ENCODE results near the gene STMN3. TPM values are rescaled to one million over a fixed set of nuclear protein-coding genes. Genes with fewer than 3 reads are reported as not detected.

STMN3 gene
- total and polyA plus RNA-seq, 2 of the 8 experiments (the other 6 are each of a cell fraction or from before 2014, with no cell fraction given) = 51.5 to 63.1 TPM

GRCh38 chr20:63665708-63666107 lies 12.5 kb upstream of the STMN3 start (continued):
- TF ChIP-seq, protein P1, sequence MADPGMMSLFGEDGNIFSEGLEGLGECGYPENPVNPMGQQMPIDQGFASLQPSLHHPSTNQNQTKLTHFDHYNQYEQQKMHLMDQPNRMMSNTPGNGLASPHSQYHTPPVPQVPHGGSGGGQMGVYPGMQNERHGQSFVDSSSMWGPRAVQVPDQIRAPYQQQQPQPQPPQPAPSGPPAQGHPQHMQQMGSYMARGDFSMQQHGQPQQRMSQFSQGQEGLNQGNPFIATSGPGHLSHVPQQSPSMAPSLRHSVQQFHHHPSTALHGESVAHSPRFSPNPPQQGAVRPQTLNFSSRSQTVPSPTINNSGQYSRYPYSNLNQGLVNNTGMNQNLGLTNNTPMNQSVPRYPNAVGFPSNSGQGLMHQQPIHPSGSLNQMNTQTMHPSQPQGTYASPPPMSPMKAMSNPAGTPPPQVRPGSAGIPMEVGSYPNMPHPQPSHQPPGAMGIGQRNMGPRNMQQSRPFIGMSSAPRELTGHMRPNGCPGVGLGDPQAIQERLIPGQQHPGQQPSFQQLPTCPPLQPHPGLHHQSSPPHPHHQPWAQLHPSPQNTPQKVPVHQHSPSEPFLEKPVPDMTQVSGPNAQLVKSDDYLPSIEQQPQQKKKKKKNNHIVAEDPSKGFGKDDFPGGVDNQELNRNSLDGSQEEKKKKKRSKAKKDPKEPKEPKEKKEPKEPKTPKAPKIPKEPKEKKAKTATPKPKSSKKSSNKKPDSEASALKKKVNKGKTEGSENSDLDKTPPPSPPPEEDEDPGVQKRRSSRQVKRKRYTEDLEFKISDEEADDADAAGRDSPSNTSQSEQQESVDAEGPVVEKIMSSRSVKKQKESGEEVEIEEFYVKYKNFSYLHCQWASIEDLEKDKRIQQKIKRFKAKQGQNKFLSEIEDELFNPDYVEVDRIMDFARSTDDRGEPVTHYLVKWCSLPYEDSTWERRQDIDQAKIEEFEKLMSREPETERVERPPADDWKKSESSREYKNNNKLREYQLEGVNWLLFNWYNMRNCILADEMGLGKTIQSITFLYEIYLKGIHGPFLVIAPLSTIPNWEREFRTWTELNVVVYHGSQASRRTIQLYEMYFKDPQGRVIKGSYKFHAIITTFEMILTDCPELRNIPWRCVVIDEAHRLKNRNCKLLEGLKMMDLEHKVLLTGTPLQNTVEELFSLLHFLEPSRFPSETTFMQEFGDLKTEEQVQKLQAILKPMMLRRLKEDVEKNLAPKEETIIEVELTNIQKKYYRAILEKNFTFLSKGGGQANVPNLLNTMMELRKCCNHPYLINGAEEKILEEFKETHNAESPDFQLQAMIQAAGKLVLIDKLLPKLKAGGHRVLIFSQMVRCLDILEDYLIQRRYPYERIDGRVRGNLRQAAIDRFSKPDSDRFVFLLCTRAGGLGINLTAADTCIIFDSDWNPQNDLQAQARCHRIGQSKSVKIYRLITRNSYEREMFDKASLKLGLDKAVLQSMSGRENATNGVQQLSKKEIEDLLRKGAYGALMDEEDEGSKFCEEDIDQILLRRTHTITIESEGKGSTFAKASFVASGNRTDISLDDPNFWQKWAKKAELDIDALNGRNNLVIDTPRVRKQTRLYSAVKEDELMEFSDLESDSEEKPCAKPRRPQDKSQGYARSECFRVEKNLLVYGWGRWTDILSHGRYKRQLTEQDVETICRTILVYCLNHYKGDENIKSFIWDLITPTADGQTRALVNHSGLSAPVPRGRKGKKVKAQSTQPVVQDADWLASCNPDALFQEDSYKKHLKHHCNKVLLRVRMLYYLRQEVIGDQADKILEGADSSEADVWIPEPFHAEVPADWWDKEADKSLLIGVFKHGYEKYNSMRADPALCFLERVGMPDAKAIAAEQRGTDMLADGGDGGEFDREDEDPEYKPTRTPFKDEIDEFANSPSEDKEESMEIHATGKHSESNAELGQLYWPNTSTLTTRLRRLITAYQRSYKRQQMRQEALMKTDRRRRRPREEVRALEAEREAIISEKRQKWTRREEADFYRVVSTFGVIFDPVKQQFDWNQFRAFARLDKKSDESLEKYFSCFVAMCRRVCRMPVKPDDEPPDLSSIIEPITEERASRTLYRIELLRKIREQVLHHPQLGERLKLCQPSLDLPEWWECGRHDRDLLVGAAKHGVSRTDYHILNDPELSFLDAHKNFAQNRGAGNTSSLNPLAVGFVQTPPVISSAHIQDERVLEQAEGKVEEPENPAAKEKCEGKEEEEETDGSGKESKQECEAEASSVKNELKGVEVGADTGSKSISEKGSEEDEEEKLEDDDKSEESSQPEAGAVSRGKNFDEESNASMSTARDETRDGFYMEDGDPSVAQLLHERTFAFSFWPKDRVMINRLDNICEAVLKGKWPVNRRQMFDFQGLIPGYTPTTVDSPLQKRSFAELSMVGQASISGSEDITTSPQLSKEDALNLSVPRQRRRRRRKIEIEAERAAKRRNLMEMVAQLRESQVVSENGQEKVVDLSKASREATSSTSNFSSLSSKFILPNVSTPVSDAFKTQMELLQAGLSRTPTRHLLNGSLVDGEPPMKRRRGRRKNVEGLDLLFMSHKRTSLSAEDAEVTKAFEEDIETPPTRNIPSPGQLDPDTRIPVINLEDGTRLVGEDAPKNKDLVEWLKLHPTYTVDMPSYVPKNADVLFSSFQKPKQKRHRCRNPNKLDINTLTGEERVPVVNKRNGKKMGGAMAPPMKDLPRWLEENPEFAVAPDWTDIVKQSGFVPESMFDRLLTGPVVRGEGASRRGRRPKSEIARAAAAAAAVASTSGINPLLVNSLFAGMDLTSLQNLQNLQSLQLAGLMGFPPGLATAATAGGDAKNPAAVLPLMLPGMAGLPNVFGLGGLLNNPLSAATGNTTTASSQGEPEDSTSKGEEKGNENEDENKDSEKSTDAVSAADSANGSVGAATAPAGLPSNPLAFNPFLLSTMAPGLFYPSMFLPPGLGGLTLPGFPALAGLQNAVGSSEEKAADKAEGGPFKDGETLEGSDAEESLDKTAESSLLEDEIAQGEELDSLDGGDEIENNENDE (IDR thresholded peaks at IDR 0.05; ENCODE audit: insufficient replicate concordance, low read length) = no peak
- TF ChIP-seq TBP (IDR thresholded peaks at IDR 0.05; ENCODE audit: low read depth, low read length) (no peak), JUN (IDR thresholded peaks at IDR 0.05; ENCODE audit: low read depth, low read length) (no peak), RNF2 (IDR thresholded peaks at IDR 0.05; ENCODE audit: borderline replicate concordance, low read depth, low read length, missing control alignments, poor library complexity, severe bottlenecking) (no peak), SP1 (IDR thresholded peaks at IDR 0.05; ENCODE audit: low read depth, low read length) (no peak), POLR2AphosphoS5 (IDR thresholded peaks at IDR 0.05; ENCODE audit: low read depth, low read length) (no peak)
- TF ChIP-seq, protein P2, sequence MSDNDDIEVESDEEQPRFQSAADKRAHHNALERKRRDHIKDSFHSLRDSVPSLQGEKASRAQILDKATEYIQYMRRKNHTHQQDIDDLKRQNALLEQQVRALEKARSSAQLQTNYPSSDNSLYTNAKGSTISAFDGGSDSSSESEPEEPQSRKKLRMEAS (IDR thresholded peaks at IDR 0.05) = no peak

Data from H1 (cell line).